Activated CD8-positive, alpha-beta memory T cell treated with anti-CD3 and anti-CD28 coated beads for 36 hours (primary cell): Measurements from ENCODE around the gene CREM. TPM values are rescaled to one million over a fixed set of nuclear protein-coding genes. Genes with fewer than 3 reads are reported as not detected.

Experiments
- CTCF ChIA-PET: fragments of 350-600 bp; sonication (Branson Sonifier 250); formaldehyde crosslinking; loops from one replicate; lab custom pipeline; 2021; ENCODE audit warnings: antibody characterized with exemption; lab: Charles Lee
- POLR2A ChIA-PET: fragments of 350-600 bp; sonication (Branson Sonifier 250); formaldehyde crosslinking; loops from one replicate; lab custom pipeline; 2021; ENCODE audit warnings: antibody characterized with exemption; lab: Charles Lee
- total RNA-seq, 2 experiments: library from RNA; stranded (reverse); gene quantifications; one replicate each; pipeline ENCODE4 v1.2.3, GENCODE V29; 2021

The CREM gene
- total RNA-seq, 2 experiments from 2014 or later: 139 to 143 TPM

GRCh38 chr10:35226507-35226906 lies 99.9 kb downstream of the CREM start:
- ChIA-PET CTCF (no interaction called here), POLR2A (no interaction called here)

GRCh38 chr10:35228058-35228457 lies 101.4 kb downstream of the CREM start:
- ChIA-PET POLR2A (interaction anchor here (0.6 kb wide), 1 partner anchor 57 kb away, joined by 9 read pairs; no protein-coding TSS in a partner anchor), CTCF (no interaction called here)

- ChIA-PET CTCF (no interaction called here), POLR2A (no interaction called here)
These were observed 105.0 kb downstream of the CREM start for GRCh38 chr10:35231646-35232045.

GRCh38 chr10:35232527-35232926 lies 105.9 kb downstream of the CREM start:
- ChIA-PET CTCF (no interaction called here), POLR2A (no interaction called here)

GRCh38 chr10:35234073-35234472 lies 107.4 kb downstream of the CREM start:
- POLR2A ChIA-PET: no interaction called here
- CTCF ChIA-PET: no interaction called here

GRCh38 chr10:35236739-35237138 lies 110.1 kb downstream of the CREM start:
- ChIA-PET CTCF (no interaction called here), POLR2A (no interaction called here)

- POLR2A ChIA-PET: no interaction called here
- CTCF ChIA-PET: interaction anchor here (0.7 kb wide), 2 partner anchors 48 to 302 kb away, joined by 3 to 4 read pairs; no protein-coding TSS in a partner anchor
These were observed 111.3 kb downstream of the CREM start for GRCh38 chr10:35237766-35238512.

- ChIA-PET POLR2A (no interaction called here), CTCF (no interaction called here)
These were observed 117.9 kb downstream of the CREM start for GRCh38 chr10:35244549-35244948.

- CTCF ChIA-PET: no interaction called here
- POLR2A ChIA-PET: no interaction called here
These were observed 120.2 kb downstream of the CREM start for GRCh38 chr10:35246770-35247343.

- ChIA-PET POLR2A (no interaction called here), CTCF (no interaction called here)
These were observed 124.9 kb downstream of the CREM start for GRCh38 chr10:35251373-35252100.

- ChIA-PET POLR2A (no interaction called here), CTCF (interaction anchor here (0.6 kb wide), 1 partner anchor 223 kb away, joined by 3 read pairs; no protein-coding TSS in a partner anchor)
These were observed 130.7 kb downstream of the CREM start for GRCh38 chr10:35257057-35257983.

GRCh38 chr10:35259769-35260397 lies 133.2 kb downstream of the CREM start:
- ChIA-PET POLR2A (no interaction called here), CTCF (no interaction called here)

- ChIA-PET POLR2A (no interaction called here), CTCF (no interaction called here)
These were observed 135.8 kb downstream of the CREM start for GRCh38 chr10:35262436-35262835.

Other genes with a start within 250 kb of the CREM start
- gene CUL2, start 36.5 kb upstream of the CREM start, total RNA-seq: 10 to 100 TPM; 54.7 to 58.6 TPM
- 10 to 100 TPM; 62.5 to 62.8 TPM for gene CCNY, start 209.7 kb downstream of the CREM start, total RNA-seq